Measurements from ENCODE around the gene SMC4.
"Not testable (repeated sequence)": the region's sequence is repeated elsewhere in the genome, so short reads cannot be mapped to it uniquely, and the experiment has no call there.

Gene SMC4

GRCh38 chr3:160445854-160446253, 46.4 kb downstream of the SMC4 start:
- DNase-seq (ENCODE audit: low spot score): no peak

- DNase-seq (ENCODE audit: low spot score): no peak
Observed at GRCh38 chr3:160446522-160447056, 47.1 kb downstream of the SMC4 start.

- no peak for DNase-seq (ENCODE audit: low spot score)
Observed at GRCh38 chr3:160447544-160447943, 48.1 kb downstream of the SMC4 start.

GRCh38 chr3:160448845-160449635, 49.6 kb downstream of the SMC4 start:
- peak; percentile 22 for DNase-seq (ENCODE audit: low spot score)

- DNase-seq (ENCODE audit: low spot score): peak; percentile 99
Observed at GRCh38 chr3:160449636-160450598, 50.5 kb downstream of the SMC4 start, which contains the start of gene TRIM59. Gene TRIM59 (minus strand): TSS chr3:160449786. CDS start chr3:160439183, 10,603 bp downstream.

GRCh38 chr3:160450846-160451245, 51.4 kb downstream of the SMC4 start:
- DNase-seq (ENCODE audit: low spot score): peak; percentile 95

- no peak for DNase-seq (ENCODE audit: low spot score)
Observed at GRCh38 chr3:160451602-160452001, 52.2 kb downstream of the SMC4 start.

- not testable (repeated sequence) for DNase-seq (ENCODE audit: low spot score)
Observed at GRCh38 chr3:160452251-160452650, 52.8 kb downstream of the SMC4 start.

GRCh38 chr3:160454995-160455394, 55.5 kb downstream of the SMC4 start:
- no peak for DNase-seq (ENCODE audit: low spot score)

GRCh38 chr3:160455846-160456245, 56.4 kb downstream of the SMC4 start:
- no peak for DNase-seq (ENCODE audit: low spot score)

GRCh38 chr3:160458151-160458550, 58.7 kb downstream of the SMC4 start:
- DNase-seq (ENCODE audit: low spot score): no peak

- DNase-seq (ENCODE audit: low spot score): no peak
Observed at GRCh38 chr3:160459450-160459970, 60.1 kb downstream of the SMC4 start.

- no peak for DNase-seq (ENCODE audit: low spot score)
Observed at GRCh38 chr3:160460033-160460432, 60.6 kb downstream of the SMC4 start.

- no peak for DNase-seq (ENCODE audit: low spot score)
Observed at GRCh38 chr3:160464321-160464720, 64.9 kb downstream of the SMC4 start.

- no peak for DNase-seq (ENCODE audit: low spot score)
Observed at GRCh38 chr3:160464971-160465370, 65.5 kb downstream of the SMC4 start.

- no peak for DNase-seq (ENCODE audit: low spot score)
Observed at GRCh38 chr3:160470181-160470580, 70.7 kb downstream of the SMC4 start.

GRCh38 chr3:160471892-160472291, 72.4 kb downstream of the SMC4 start:
- DNase-seq (ENCODE audit: low spot score): no peak

GRCh38 chr3:160472344-160472743, 72.9 kb downstream of the SMC4 start:
- DNase-seq (ENCODE audit: low spot score): peak; percentile 90

GRCh38 chr3:160473221-160473620, 73.8 kb downstream of the SMC4 start:
- peak; percentile 54 for DNase-seq (ENCODE audit: low spot score)

GRCh38 chr3:160473978-160474377, 74.5 kb downstream of the SMC4 start:
- peak; percentile 80 for DNase-seq (ENCODE audit: low spot score)

GRCh38 chr3:160474416-160474838, 75.0 kb downstream of the SMC4 start:
- DNase-seq (ENCODE audit: low spot score): peak; percentile 48

- no peak for DNase-seq (ENCODE audit: low spot score)
Observed at GRCh38 chr3:160475153-160475552, 75.7 kb downstream of the SMC4 start.
